MM.1S (cell line): Measurements from ENCODE around the gene LILRA6.
"Not testable (repeated sequence)": the region's sequence is repeated elsewhere in the genome, so short reads cannot be mapped to it uniquely, and the experiment has no call there.

Source experiments
- CTCF ChIP-seq: fragments of 300-600 bp; sonication (generic); IDR thresholded peaks from 2 replicates; pipeline ENCODE4 v1.5.1; 2016; ENCODE audit warnings: antibody characterized with exemption, low read length, mixed read lengths
- EZH2phosphoT487 ChIP-seq: fragments of 300-600 bp; sonication (generic); IDR thresholded peaks from 2 replicates; pipeline ENCODE4 v1.6.1; 2018; ENCODE audit warnings: antibody characterized with exemption, low read length

DNA sequence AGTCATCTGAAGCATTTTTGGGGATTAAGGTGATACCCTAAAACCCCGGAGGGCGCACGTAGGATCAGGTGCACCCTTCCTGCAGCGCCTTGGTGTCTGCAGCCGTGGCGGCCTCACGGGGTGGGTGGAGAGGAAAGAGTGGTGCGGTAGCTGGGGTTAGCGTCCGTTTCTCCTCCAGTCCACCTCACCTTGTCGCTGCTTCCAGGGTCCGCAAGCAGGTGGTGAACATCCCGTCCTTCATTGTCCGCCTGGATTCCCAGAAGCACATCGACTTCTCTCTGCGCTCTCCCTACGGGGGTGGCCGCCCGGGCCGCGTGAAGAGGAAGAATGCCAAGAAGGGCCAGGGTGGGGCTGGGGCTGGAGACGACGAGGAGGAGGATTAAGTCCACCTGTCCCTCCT is 35.4 kb downstream of the LILRA6 start:
- TF ChIP-seq CTCF, EZH2phosphoT487: not testable (repeated sequence)
